HG03135 (cell line): ENCODE results near the gene LCLAT1.
"Not testable (repeated sequence)": the region's sequence is repeated elsewhere in the genome, so short reads cannot be mapped to it uniquely, and the experiment has no call there.

Experiments used
- ATAC-seq: cut with Tn5 transposase; IDR thresholded peaks from one replicate; pipeline ENCODE4 v1.9.1; 2021; ENCODE audit warnings: mild to moderate bottlenecking, moderate library complexity; ENCODE audit not compliant: unreplicated experiment

Gene LCLAT1

GRCh38 chr2:30484995-30485394, 37.9 kb downstream of the LCLAT1 start:
- ATAC-seq: no peak

GRCh38 chr2:30486655-30487054, 39.6 kb downstream of the LCLAT1 start:
- no peak for ATAC-seq

GRCh38 chr2:30487603-30488002, 40.6 kb downstream of the LCLAT1 start:
- ATAC-seq: no peak

GRCh38 chr2:30488012-30488659, 41.1 kb downstream of the LCLAT1 start:
- no peak for ATAC-seq

- ATAC-seq: no peak
Measured at GRCh38 chr2:30491225-30491624, 44.2 kb downstream of the LCLAT1 start.

GRCh38 chr2:30492185-30492584, 45.1 kb downstream of the LCLAT1 start:
- no peak for ATAC-seq

GRCh38 chr2:30492619-30493018, 45.6 kb downstream of the LCLAT1 start:
- ATAC-seq: no peak

GRCh38 chr2:30493440-30493839, 46.4 kb downstream of the LCLAT1 start:
- no peak for ATAC-seq

GRCh38 chr2:30495896-30496295, 48.9 kb downstream of the LCLAT1 start:
- not testable (repeated sequence) for ATAC-seq

GRCh38 chr2:30499681-30500080, 52.6 kb downstream of the LCLAT1 start:
- ATAC-seq: no peak

- no peak for ATAC-seq
Measured at GRCh38 chr2:30500699-30501098, 53.7 kb downstream of the LCLAT1 start.

- ATAC-seq: no peak
Measured at GRCh38 chr2:30502310-30502709, 55.3 kb downstream of the LCLAT1 start.

GRCh38 chr2:30503007-30503694, 56.1 kb downstream of the LCLAT1 start:
- ATAC-seq: no peak

- no peak for ATAC-seq
Measured at GRCh38 chr2:30503695-30504052, 56.6 kb downstream of the LCLAT1 start.

- no peak for ATAC-seq
Measured at GRCh38 chr2:30504731-30505130, 57.7 kb downstream of the LCLAT1 start.

- no peak for ATAC-seq
Measured at GRCh38 chr2:30505500-30506180, 58.6 kb downstream of the LCLAT1 start.

GRCh38 chr2:30507460-30507859, 60.4 kb downstream of the LCLAT1 start:
- not testable (repeated sequence) for ATAC-seq

GRCh38 chr2:30509716-30510115, 62.7 kb downstream of the LCLAT1 start:
- ATAC-seq: no peak

- no peak for ATAC-seq
Measured at GRCh38 chr2:30510409-30510808, 63.4 kb downstream of the LCLAT1 start.

- ATAC-seq: no peak
Measured at GRCh38 chr2:30511122-30512083, 64.4 kb downstream of the LCLAT1 start.
